Fibroblast of the aortic adventitia (primary cell): ENCODE measurements around the gene LAMB3. TPM values are rescaled to one million over a fixed set of nuclear protein-coding genes. Genes with fewer than 3 reads are reported as not detected.

Source experiments
- DNase-seq: peaks from one replicate; pipeline ENCODE4 v3.0.0-alpha.2; 2010; ENCODE audit warnings: low read depth
- H3K4me3 ChIP-seq: 2 replicates; pipeline ENCODE4 v1.5.1; 2011; ENCODE audit warnings: low read depth, mild to moderate bottlenecking, control low read depth, low read length, moderate library complexity
- CTCF ChIP-seq: IDR thresholded peaks from 2 replicates; pipeline ENCODE4 v1.5.1; 2011; ENCODE audit warnings: mild to moderate bottlenecking, low read length, control low read depth, inconsistent platforms; ENCODE audit not compliant: insufficient read depth
- total RNA-seq: library from RNA; depleted of rRNA; stranded (reverse); fragments of >200 nt; gene quantifications from 2 replicates; pipeline ENCODE4 v1.2.3, GENCODE V29; 2012; ENCODE audit warnings: low replicate concordance

LAMB3 gene
- total RNA-seq, 1 donor = 10.3 TPM

GRCh38 chr1:209617755-209618154 is 34.5 kb downstream of the LAMB3 start:
- no peak for TF ChIP-seq CTCF
- no peak for DNase-seq

GRCh38 chr1:209617047-209617673 is 35.1 kb downstream of the LAMB3 start:
- TF ChIP-seq CTCF = no peak
- no peak overlapping the region for H3K4me3 ChIP-seq
- no peak for DNase-seq

More at GRCh38 chr1:209617755-209618154, 34.5 kb downstream of the LAMB3 start:
- H3K4me3 ChIP-seq = no peak overlapping the region

GRCh38 chr1:209616366-209617046 is 35.7 kb downstream of the LAMB3 start:
- TF ChIP-seq CTCF = no peak
- DNase-seq = no peak
- H3K4me3 ChIP-seq = no peak overlapping the region

GRCh38 chr1:209614906-209615305 is 37.3 kb downstream of the LAMB3 start:
- H3K4me3 ChIP-seq = no peak overlapping the region
- TF ChIP-seq CTCF = no peak
- DNase-seq = no peak

GRCh38 chr1:209614151-209614420 is 38.1 kb downstream of the LAMB3 start:
- no peak overlapping the region for H3K4me3 ChIP-seq
- no peak for TF ChIP-seq CTCF
- no peak for DNase-seq

- peak; percentile 56 for DNase-seq
- H3K4me3 ChIP-seq = no peak overlapping the region
- TF ChIP-seq CTCF = no peak
Observed at GRCh38 chr1:209613400-209614150, 38.6 kb downstream of the LAMB3 start.
